ENCODE results near the gene PNISR. TPM values are rescaled to one million over a fixed set of nuclear protein-coding genes. Genes with fewer than 3 reads are reported as not detected.
A peak's percentile ranks its signal among the peaks of the same experiment; 100 is the strongest.

PNISR gene
- polyA plus RNA-seq, 1 donor = 460 TPM

GRCh38 chr6:99412065-99412464 is 13.0 kb downstream of the PNISR start:
- DNase-seq = no peak

DNA sequence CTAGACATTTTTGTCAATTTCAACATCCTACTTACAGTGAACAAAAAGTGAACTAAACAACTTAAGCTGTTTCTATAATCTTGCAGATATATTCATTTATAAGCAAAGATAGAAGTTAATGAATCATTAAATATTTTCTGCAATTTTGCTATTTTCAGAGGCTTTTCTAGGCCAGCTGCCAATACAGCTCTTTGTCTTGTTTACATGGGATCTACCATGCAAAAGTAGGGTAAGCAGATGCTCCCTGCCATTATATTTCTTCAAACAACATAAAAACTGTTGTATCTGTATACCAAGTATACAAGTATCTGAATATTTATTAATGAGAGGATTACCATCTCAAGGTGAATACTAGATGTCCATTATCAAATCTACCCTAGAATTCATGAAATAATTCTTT is 15.4 kb downstream of the PNISR start:
- no peak for DNase-seq

- no peak for DNase-seq
Measured at GRCh38 chr6:99407076-99407475, 18.0 kb downstream of the PNISR start.

DNA sequence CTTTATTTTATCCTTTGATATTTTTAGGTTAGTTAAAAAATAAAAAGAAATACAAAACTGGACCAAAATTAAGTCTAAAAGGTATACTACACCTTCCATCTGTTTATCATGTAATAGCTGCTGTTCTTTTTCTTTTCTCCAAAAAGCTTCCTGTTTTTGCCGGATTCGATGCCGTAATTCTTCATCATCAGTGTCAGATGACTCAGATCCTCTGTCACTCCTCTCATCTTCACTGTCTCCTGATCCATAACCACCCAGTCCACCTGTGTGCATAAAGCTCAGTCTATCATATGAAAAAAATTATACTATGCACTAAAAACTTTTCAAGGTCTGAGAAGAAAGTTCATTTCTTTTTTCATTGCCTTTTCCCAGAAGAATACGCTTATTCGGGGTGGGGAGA is 22.7 kb downstream of the PNISR start:
- DNase-seq = no peak

- no peak for DNase-seq
Measured at GRCh38 chr6:99397287-99397686, 27.8 kb downstream of the PNISR start.

GRCh38 chr6:99393698-99394531 is 31.2 kb downstream of the PNISR start, which contains the start of gene COQ3:
Gene COQ3, minus strand, starts transcription at chr6:99394195. Its CDS starts 16 bp downstream, at chr6:99394179.
- peak; percentile 78 for DNase-seq

DNA sequence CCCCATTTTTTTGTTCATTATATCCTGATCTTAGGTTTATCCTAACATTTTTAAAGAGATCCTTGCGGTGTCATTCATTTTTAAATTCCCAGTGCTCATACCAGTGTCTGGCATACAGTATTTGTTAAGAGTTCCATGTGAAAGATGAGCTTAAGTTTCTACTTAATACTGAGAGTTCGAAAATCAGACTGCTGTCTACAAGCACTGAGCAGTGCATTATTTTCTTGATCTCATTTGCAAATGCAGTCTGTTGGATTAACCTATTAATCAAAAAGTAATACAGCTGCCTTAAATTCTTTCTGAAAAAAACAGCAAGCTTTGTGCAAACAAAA is 31.8 kb downstream of the PNISR start:
- no peak for DNase-seq

DNA sequence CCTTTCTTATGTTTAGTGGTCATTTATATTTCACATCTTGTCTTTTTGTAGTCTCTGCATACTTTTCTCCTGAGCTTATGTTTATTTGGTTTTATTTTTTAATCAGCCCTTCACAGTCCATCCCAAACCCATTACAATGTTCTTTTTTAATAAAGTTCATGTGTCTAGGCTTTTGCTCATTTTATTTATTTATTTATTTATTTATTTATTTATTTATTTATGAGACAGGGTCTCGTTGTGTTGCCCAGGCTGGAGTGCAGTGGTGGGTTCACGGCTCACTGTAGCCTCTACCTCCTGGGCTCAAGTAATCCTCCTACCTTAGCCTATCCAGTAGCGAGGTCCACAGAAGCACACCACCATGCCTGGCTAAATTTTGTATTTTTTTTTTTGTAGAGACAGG is 34.2 kb downstream of the PNISR start:
- no peak for DNase-seq

DNA sequence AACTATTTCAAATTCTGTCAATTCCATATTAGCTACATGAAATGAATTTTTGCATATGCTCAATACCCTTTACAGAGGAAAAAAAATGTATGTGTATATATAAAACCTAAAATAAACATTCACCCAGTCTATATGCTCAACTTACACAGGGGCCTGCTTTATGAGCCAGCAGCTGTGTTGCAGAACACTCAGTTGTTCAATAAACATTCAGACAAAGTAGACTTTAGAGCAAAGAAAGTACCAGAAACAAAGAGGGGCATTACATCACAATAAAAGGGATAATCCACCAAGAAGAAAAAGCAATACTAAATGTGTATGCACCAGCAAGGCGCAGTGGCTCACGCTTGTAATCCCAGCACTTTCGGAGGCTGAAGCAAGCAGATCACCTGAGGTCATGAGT is 40.6 kb downstream of the PNISR start:
- DNase-seq = no peak

DNA sequence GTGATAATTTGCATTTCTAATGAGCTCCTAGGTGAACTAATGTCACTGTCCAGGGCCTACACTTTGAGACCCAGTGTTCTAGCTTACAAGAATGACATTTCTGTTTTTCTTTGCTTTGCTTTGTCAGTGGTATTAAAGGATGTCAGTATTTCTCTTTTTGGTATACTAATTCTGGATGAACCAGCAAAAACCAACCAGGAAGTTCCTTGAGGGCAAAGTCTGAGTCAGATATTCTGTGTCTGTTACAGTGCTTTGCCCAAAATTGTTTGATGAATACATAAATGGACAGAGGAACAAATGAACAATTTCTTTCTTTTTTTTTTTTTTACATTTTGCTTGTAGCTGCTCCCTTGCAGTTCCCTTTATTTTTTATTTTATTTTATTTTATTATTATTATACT is 46.5 kb downstream of the PNISR start:
- no peak for DNase-seq

- DNase-seq = no peak
Measured at GRCh38 chr6:99369533-99369932, 55.6 kb downstream of the PNISR start.

DNA sequence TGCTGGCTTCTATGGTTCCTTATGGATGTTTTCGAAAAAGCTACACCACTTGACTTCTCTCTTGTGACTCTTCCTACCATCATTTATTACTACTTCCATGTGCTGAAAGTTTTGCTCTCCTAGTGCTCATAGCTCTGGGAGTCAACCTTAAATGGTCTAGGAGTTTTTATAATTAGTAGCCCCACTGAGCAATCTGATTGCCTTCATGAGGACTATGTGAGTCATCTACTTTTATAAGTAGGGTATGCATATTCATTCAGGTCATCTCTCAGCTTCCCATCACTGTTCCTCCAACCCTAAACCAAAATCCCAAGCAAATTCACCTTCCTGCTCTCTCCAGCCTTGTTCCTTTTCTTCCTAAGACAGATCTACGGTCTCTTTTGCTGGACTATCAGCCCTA is 58.3 kb downstream of the PNISR start:
- DNase-seq = no peak

DNA sequence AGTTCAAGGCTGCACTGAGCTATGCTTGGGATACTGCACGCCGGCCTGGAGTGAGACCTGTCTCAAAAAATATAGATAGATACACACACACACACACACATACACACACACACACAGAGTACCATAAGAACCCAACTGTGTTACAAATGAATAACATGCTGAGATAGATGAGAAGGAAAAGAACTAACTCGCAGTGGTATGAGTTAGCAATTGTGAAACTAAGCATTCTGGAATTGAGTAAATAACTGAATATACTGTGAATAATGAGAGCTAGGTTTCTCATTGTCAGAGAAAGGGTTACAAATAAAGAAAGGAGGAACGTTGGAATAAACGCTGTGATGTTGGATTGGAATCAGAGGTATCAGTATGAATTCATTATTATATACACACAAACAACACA is 61.1 kb downstream of the PNISR start:
- DNase-seq = no peak

DNA sequence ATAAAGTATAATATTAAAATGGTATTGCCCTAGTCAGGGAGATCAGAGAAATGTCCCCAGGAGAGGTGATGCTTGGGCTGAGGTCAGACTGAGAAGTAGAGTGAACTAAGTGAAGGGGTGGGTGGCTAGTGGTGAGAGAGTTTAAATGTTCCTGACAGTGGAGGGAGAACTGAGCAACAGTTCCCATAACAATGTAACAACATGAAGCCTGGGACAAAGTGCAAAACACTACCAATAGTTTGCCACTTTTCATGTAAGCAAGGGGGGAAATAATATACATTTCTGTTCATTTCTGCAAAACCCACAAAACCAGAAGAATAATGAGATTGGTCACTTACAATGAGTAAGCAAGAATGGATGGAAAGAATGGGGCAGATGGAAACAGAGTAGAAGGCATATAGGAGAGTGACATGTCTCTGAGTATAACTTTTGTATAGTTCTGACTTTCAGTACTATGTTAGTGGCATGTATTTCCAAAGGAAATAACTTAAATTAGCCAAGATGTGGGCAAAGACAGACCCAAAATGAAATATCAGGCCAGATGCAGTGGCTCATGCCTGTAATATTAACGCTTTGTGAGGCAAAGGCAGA is 62.3 kb downstream of the PNISR start:
- no peak for DNase-seq

- no peak for DNase-seq
Measured at GRCh38 chr6:99359800-99360199, 65.3 kb downstream of the PNISR start.

DNA sequence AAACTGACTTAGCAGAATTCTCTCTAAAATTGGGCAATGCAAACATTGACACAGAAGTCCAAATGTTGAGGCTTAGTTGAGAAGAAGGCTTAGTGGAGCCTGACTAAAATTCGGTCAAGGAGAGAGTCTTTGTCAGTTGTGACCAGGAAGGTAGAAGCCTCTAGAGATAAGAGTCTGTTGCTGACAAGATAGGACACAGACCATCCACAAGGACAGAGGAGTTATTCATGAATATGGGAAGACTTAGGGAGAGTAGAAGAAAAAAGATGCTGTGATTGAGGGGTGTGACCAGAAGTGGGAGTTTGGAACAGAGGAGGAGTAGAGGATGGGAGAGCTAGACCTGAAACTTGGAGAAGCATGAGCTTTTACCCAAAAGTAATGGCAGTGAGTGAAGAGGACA is 68.5 kb downstream of the PNISR start:
- DNase-seq = no peak

- DNase-seq = no peak
Measured at GRCh38 chr6:99354983-99355382, 70.1 kb downstream of the PNISR start.

DNA sequence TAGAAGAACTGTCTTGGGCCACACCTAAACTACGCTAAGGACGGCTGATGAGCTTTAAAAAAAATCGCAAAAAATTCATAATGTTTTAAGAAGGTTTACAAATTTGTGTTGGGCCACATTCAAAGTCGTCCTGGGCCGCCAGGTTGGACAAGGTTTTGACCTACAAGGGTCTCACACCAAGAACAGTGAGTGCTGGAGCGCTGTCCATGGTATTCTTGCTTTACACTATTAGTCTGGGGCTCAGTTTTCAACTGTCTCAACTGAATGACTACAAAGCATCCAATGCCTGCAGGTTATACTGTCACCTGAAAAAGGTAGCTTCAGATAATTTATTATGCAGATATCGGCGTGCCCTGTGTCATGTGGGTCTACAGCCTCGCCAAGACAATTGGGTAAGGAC is 72.0 kb downstream of the PNISR start:
- no peak for DNase-seq

DNA sequence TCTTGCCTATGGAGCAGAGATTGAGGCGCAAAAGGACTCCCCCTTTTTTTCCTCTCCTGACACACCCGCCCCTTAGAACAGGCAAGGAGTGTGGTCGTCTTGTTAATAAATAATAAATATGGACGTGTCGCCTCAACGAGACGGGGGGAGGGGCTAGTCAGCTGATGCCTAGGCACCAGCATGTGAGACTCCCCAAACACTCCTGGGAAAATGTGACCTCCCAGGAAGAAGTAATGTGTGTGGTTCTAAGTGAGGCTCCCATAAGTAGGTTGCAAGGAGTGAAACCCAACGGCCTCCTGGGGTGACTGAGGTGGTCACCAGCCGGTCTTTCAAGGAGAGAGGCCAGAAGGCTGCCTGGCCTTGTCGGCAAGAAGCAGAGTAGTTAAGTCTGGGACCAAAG is 74.5 kb downstream of the PNISR start:
- no peak for DNase-seq

GRCh38 chr6:99349171-99350141 is 75.7 kb downstream of the PNISR start, which contains the start of gene FAXC:
Gene FAXC, minus strand, starts transcription at chr6:99349674. Its CDS starts 302 bp downstream, at chr6:99349372.
- DNase-seq = no peak

- DNase-seq = no peak
Measured at GRCh38 chr6:99348288-99349170, 76.6 kb downstream of the PNISR start.
